ENCODE measurements around the gene DBN1.

Gene DBN1

GRCh38 chr5:177456976-177457851 is 16.2 kb downstream of the DBN1 start:
- H3K36me3 ChIP-seq (replicated peaks; ENCODE audit: low read depth, low read length) = no peaks in the 10 kb centered on the region
- peaks cover 14% of the 10 kb centered on the region for H3K4me1 ChIP-seq (ENCODE audit: low read length)
- H3K27ac ChIP-seq (ENCODE audit: low read length) = no peak overlapping the region
- TF ChIP-seq, protein P1, sequence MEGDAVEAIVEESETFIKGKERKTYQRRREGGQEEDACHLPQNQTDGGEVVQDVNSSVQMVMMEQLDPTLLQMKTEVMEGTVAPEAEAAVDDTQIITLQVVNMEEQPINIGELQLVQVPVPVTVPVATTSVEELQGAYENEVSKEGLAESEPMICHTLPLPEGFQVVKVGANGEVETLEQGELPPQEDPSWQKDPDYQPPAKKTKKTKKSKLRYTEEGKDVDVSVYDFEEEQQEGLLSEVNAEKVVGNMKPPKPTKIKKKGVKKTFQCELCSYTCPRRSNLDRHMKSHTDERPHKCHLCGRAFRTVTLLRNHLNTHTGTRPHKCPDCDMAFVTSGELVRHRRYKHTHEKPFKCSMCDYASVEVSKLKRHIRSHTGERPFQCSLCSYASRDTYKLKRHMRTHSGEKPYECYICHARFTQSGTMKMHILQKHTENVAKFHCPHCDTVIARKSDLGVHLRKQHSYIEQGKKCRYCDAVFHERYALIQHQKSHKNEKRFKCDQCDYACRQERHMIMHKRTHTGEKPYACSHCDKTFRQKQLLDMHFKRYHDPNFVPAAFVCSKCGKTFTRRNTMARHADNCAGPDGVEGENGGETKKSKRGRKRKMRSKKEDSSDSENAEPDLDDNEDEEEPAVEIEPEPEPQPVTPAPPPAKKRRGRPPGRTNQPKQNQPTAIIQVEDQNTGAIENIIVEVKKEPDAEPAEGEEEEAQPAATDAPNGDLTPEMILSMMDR (IDR thresholded peaks at IDR 0.05; ENCODE audit: low read depth, low read length) = no peak
- TF ChIP-seq EZH2phosphoT487 (IDR thresholded peaks at IDR 0.05; ENCODE audit: low read depth) = no peak
- H4K20me1 ChIP-seq (ENCODE audit: insufficient read depth, low read length) = peaks cover 23% of the 10 kb centered on the region
- no peak overlapping the region for H2AFZ ChIP-seq (ENCODE audit: low read depth, low read length)
- no peak overlapping the region for H3K4me3 ChIP-seq (ENCODE audit: low read length)
- H3K9ac ChIP-seq (ENCODE audit: low read length) = no peak overlapping the region
- no peaks in the 10 kb centered on the region for H3K9me3 ChIP-seq (ENCODE audit: insufficient read depth, low read length)
- H3K27me3 ChIP-seq (ENCODE audit: low read depth, low read length) = no peaks in the 10 kb centered on the region
- no peak overlapping the region for H3K4me2 ChIP-seq (ENCODE audit: low read length)
- no peaks in the 10 kb centered on the region for H3K79me2 ChIP-seq (ENCODE audit: low read length)

- Histone ChIP-seq H3K36me3 (replicated peaks; ENCODE audit: low read depth, low read length) (no peaks in the 10 kb centered on the region), H3K79me2 (ENCODE audit: low read length) (no peaks in the 10 kb centered on the region), H3K9me3 (ENCODE audit: insufficient read depth, low read length) (no peaks in the 10 kb centered on the region), H2AFZ (ENCODE audit: low read depth, low read length) (no peak overlapping the region), H4K20me1 (ENCODE audit: insufficient read depth, low read length) (peaks cover 23% of the 10 kb centered on the region), H3K4me2 (ENCODE audit: low read length) (no peak overlapping the region), H3K27ac (ENCODE audit: low read length) (no peak overlapping the region), H3K4me3 (ENCODE audit: low read length) (no peak overlapping the region), H3K9ac (ENCODE audit: low read length) (no peak overlapping the region), H3K27me3 (ENCODE audit: low read depth, low read length) (no peaks in the 10 kb centered on the region), H3K4me1 (ENCODE audit: low read length) (peaks cover 14% of the 10 kb centered on the region)
- TF ChIP-seq EZH2phosphoT487 (IDR thresholded peaks at IDR 0.05; ENCODE audit: low read depth) = no peak
- TF ChIP-seq, protein P1 (IDR thresholded peaks at IDR 0.05; ENCODE audit: low read depth, low read length) = no peak; the same call in 1 of the 2 replicates
Measured at GRCh38 chr5:177456591-177456964, 16.9 kb downstream of the DBN1 start.

GRCh38 chr5:177455661-177456590 is 17.5 kb downstream of the DBN1 start:
- Histone ChIP-seq H3K36me3 (replicated peaks; ENCODE audit: low read depth, low read length) (no peaks in the 10 kb centered on the region), H3K4me2 (ENCODE audit: low read length) (peak overlapping the region; percentile 77), H3K4me1 (ENCODE audit: low read length) (peaks cover 14% of the 10 kb centered on the region), H3K9me3 (ENCODE audit: insufficient read depth, low read length) (no peaks in the 10 kb centered on the region), H3K4me3 (ENCODE audit: low read length) (peak overlapping the region; percentile 78), H3K79me2 (ENCODE audit: low read length) (no peaks in the 10 kb centered on the region), H2AFZ (ENCODE audit: low read depth, low read length) (peak overlapping the region; percentile 37; the same call in 1 of the 2 replicates), H3K27ac (ENCODE audit: low read length) (peak overlapping the region; percentile 64), H3K27me3 (ENCODE audit: low read depth, low read length) (no peaks in the 10 kb centered on the region), H4K20me1 (ENCODE audit: insufficient read depth, low read length) (peaks cover 23% of the 10 kb centered on the region), H3K9ac (ENCODE audit: low read length) (peak overlapping the region; percentile 59)
- TF ChIP-seq, protein P1 (IDR thresholded peaks at IDR 0.05; ENCODE audit: low read depth, low read length) = peak; percentile 81
- no peak for TF ChIP-seq EZH2phosphoT487 (IDR thresholded peaks at IDR 0.05; ENCODE audit: low read depth)
